Endothelial cell (in vitro differentiated cells): ENCODE data around the gene C9orf78. TPM values are rescaled to one million over a fixed set of nuclear protein-coding genes. Genes with fewer than 3 reads are reported as not detected.

ENCODE experiments used
- DNase-seq: peaks from one replicate; pipeline ENCODE4 v3.0.0; 2021; ENCODE audit warnings: low spot score
- H3K27ac Mint-ChIP-seq: one replicate; pipeline ENCODE4 v1.8.0; 2021; ENCODE audit warnings: mixed read lengths, inconsistent platforms; ENCODE audit not compliant: unreplicated experiment
- H3K27me3 Mint-ChIP-seq: one replicate; pipeline ENCODE4 v1.8.0; 2021; ENCODE audit warnings: mild to moderate bottlenecking, moderate library complexity, mixed read lengths, inconsistent platforms; ENCODE audit not compliant: unreplicated experiment
- H3K36me3 Mint-ChIP-seq: one replicate; pipeline ENCODE4 v1.8.0; 2021; ENCODE audit warnings: mild to moderate bottlenecking, low read depth, mixed read lengths, inconsistent platforms; ENCODE audit not compliant: unreplicated experiment
- H3K4me1 Mint-ChIP-seq: one replicate; pipeline ENCODE4 v1.8.0; 2021; ENCODE audit warnings: mild to moderate bottlenecking, mixed read lengths, inconsistent platforms; ENCODE audit not compliant: unreplicated experiment
- H3K4me3 Mint-ChIP-seq: one replicate; pipeline ENCODE4 v1.8.0; 2021; ENCODE audit warnings: mild to moderate bottlenecking, mixed read lengths, inconsistent platforms; ENCODE audit not compliant: unreplicated experiment
- H3K9me3 Mint-ChIP-seq: one replicate; pipeline ENCODE4 v1.8.0; 2021; ENCODE audit warnings: mixed read lengths, inconsistent platforms; ENCODE audit not compliant: unreplicated experiment
- total RNA-seq: library from RNA; stranded (reverse); fragmentation: NEBNext Ultra II Directional; extraction: Animal tissue kit (Norgen Biotek cat#: 25700); gene quantifications from one replicate; pipeline ENCODE4 v1.2.1, GENCODE V29; 2021; ENCODE audit not compliant: unreplicated experiment
- TF ChIP-seq, protein P1 (sequence below): fragments of 200-600 bp; sonication (generic); IDR thresholded peaks from one replicate; pipeline ENCODE4 v1.5.0; 2021; ENCODE audit warnings: antibody characterized with exemption; ENCODE audit not compliant: unreplicated experiment

C9orf78 gene
- total RNA-seq, 1 donor from 2014 or later: 29.1 TPM

GRCh38 chr9:129849901-129850300 lies 14.8 kb upstream of the C9orf78 start:
- TF ChIP-seq, protein P1, sequence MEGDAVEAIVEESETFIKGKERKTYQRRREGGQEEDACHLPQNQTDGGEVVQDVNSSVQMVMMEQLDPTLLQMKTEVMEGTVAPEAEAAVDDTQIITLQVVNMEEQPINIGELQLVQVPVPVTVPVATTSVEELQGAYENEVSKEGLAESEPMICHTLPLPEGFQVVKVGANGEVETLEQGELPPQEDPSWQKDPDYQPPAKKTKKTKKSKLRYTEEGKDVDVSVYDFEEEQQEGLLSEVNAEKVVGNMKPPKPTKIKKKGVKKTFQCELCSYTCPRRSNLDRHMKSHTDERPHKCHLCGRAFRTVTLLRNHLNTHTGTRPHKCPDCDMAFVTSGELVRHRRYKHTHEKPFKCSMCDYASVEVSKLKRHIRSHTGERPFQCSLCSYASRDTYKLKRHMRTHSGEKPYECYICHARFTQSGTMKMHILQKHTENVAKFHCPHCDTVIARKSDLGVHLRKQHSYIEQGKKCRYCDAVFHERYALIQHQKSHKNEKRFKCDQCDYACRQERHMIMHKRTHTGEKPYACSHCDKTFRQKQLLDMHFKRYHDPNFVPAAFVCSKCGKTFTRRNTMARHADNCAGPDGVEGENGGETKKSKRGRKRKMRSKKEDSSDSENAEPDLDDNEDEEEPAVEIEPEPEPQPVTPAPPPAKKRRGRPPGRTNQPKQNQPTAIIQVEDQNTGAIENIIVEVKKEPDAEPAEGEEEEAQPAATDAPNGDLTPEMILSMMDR: no peak
- Mint-ChIP-seq H3K4me3 (no peak overlapping the region), H3K27ac (no peak overlapping the region), H3K9me3 (no peaks in the 10 kb centered on the region), H3K4me1 (peaks cover 9% of the 10 kb centered on the region), H3K36me3 (peaks cover 21% of the 10 kb centered on the region), H3K27me3 (no peaks in the 10 kb centered on the region)
- DNase-seq: no peak

GRCh38 chr9:129848712-129849441 lies 13.8 kb upstream of the C9orf78 start:
- peaks cover 16% of the 10 kb centered on the region for H3K36me3 Mint-ChIP-seq
- DNase-seq: no peak
- TF ChIP-seq, protein P1: no peak
- no peak overlapping the region for H3K27ac Mint-ChIP-seq
- H3K4me3 Mint-ChIP-seq: no peak overlapping the region
- H3K27me3 Mint-ChIP-seq: no peaks in the 10 kb centered on the region
- H3K4me1 Mint-ChIP-seq: peaks cover 9% of the 10 kb centered on the region
- no peaks in the 10 kb centered on the region for H3K9me3 Mint-ChIP-seq

GRCh38 chr9:129845373-129845772 lies 10.3 kb upstream of the C9orf78 start:
- TF ChIP-seq, protein P1: no peak
- DNase-seq: no peak
- Mint-ChIP-seq H3K27me3 (peaks cover under 1% of the 10 kb centered on the region), H3K36me3 (peaks cover 6% of the 10 kb centered on the region), H3K4me3 (no peak overlapping the region), H3K4me1 (peaks cover 9% of the 10 kb centered on the region), H3K9me3 (no peaks in the 10 kb centered on the region), H3K27ac (no peak overlapping the region)

DNA sequence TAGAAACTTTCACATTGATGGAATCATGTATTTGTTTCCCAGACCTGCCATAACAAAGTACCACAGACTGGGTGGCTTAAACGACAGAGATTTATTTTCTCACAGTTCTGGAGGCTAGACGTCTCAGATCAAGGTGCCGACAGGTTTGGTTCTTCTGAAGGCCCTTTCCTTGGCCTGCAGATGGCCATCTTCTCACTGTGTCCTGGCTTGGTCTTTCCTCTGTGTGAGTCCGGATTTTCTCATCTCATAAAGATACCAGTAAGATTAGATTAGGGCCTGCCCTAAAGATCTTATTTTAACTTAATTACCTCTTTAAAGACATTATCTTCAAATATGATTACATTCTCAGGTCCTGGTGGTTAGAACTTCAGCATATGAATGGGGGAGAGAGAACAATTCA lies 6.0 kb upstream of the C9orf78 start:
- H3K36me3 Mint-ChIP-seq: no peaks in the 10 kb centered on the region
- TF ChIP-seq, protein P1: no peak
- H3K27ac Mint-ChIP-seq: no peak overlapping the region
- no peak for DNase-seq
- H3K4me1 Mint-ChIP-seq: peaks cover 10% of the 10 kb centered on the region
- no peak overlapping the region for H3K4me3 Mint-ChIP-seq
- H3K27me3 Mint-ChIP-seq: peaks cover 3% of the 10 kb centered on the region
- no peaks in the 10 kb centered on the region for H3K9me3 Mint-ChIP-seq

DNA sequence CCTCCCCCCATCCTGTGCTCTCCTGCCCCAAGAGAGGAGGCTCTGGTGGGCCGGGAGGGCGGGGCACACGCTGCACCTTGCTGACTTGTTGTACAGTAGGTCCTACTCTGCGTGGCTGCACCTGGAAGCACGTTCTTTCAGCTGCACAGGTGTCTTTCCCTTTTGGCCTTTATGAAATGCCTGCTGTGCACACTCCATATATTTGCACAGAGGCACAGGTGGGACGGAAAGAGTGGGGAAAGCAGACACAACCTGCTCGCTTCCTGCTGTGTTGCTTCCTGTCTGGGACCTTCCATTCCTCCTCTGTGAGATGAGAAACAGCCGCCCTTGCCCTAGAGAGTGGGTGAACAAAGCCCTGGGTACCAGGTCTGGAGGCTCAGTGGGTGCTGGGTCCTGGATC lies 5.0 kb upstream of the C9orf78 start:
- Mint-ChIP-seq H3K4me3 (no peak overlapping the region), H3K27ac (no peak overlapping the region), H3K36me3 (no peaks in the 10 kb centered on the region), H3K9me3 (no peaks in the 10 kb centered on the region), H3K27me3 (peaks cover 6% of the 10 kb centered on the region), H3K4me1 (peaks cover 10% of the 10 kb centered on the region)
- no peak for DNase-seq
- TF ChIP-seq, protein P1: no peak
